ENCODE data around the gene WWC2. TPM values are rescaled to one million over a fixed set of nuclear protein-coding genes. Genes with fewer than 3 reads are reported as not detected.

Gene WWC2
- total and polyA plus RNA-seq, 7 donors, result 2.9 to 15.5 (median 7.8) TPM

DNA sequence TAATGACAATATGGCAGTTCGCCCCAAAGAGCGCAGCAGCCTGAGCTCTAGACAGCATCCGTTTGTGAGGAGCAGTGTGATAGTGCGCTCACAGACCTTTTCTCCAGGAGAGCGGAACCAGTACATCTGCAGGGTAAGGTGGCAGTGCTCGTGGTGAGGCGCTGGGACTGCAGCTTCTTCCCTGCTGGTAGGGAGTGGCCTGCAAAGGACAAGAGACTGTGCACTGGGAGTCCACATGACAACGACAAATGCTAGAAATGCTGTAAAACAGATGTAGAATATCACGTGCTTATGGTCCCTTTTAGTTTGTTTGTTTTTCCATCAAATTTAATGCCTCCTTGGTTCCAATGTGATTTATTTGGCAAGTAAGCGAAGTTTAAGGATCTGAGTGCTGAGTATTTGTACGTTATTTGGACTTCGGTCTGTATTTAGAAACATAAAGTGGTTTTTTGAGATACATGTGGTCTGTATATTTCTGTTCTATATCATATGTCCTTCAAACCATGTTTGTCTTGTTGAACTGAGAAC, 185.3 kb downstream of the WWC2 start:
- H3K36me3 ChIP-seq (ENCODE audit: insufficient read depth in 1 of 2, low read depth in 1 of 2), result peaks cover 5 to 89% of the 10 kb centered on the region in 2 donors
- ATAC-seq (no peak), DNase-seq (no peak)
- no peaks in the 10 kb centered on the region for H3K9me3 ChIP-seq
- no peaks in the 10 kb centered on the region for H3K4me1 ChIP-seq
- no peak overlapping the region for H3K4me3 ChIP-seq
- TF ChIP-seq, protein P1, sequence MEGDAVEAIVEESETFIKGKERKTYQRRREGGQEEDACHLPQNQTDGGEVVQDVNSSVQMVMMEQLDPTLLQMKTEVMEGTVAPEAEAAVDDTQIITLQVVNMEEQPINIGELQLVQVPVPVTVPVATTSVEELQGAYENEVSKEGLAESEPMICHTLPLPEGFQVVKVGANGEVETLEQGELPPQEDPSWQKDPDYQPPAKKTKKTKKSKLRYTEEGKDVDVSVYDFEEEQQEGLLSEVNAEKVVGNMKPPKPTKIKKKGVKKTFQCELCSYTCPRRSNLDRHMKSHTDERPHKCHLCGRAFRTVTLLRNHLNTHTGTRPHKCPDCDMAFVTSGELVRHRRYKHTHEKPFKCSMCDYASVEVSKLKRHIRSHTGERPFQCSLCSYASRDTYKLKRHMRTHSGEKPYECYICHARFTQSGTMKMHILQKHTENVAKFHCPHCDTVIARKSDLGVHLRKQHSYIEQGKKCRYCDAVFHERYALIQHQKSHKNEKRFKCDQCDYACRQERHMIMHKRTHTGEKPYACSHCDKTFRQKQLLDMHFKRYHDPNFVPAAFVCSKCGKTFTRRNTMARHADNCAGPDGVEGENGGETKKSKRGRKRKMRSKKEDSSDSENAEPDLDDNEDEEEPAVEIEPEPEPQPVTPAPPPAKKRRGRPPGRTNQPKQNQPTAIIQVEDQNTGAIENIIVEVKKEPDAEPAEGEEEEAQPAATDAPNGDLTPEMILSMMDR (IDR thresholded peaks at IDR 0.05), result no peak
- no peak overlapping the region for H3K27ac ChIP-seq
- 91 to 93% (median 92%) methylated on average over 12 of the region's 12 CpGs for WGBS, 3 donors
- intact Hi-C loops (cut with DNase I), result no loop called here
- no peaks in the 10 kb centered on the region for H3K27me3 ChIP-seq (ENCODE audit: insufficient read depth in 3 of 3, low read length in 2 of 3)

DNA sequence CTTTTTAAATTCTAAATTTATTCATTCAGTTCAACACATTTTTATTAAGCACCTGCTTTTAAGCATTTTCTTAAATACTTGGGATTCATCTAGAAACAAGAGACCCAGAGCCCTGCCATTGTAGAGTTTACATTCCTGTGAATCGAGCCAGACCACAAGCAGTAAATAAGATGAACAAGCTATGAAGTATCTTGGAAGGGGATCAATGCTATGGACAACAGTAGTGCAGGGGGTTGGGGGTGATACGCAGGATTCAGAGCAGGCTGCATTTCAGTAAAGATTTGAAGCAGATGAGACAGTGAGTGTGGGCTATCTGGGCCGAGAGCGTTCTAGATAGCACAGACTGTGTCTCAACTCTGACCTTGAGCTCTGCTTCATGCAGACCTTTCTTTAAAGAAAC, 185.9 kb downstream of the WWC2 start:
- DNase-seq (no peak), ATAC-seq (no peak)
- H3K4me1 ChIP-seq, result no peaks in the 10 kb centered on the region
- no peaks in the 10 kb centered on the region for H3K27me3 ChIP-seq (ENCODE audit: insufficient read depth in 3 of 3, low read length in 2 of 3)
- TF ChIP-seq, protein P1 (IDR thresholded peaks at IDR 0.05), result no peak
- WGBS, 3 donors, result 85 to 88% (median 86%) methylated on average over 4 of the region's 4 CpGs
- intact Hi-C loops (cut with DNase I), result no loop called here
- H3K4me3 ChIP-seq, result no peak overlapping the region
- H3K27ac ChIP-seq, result no peak overlapping the region
- no peaks in the 10 kb centered on the region for H3K9me3 ChIP-seq
- H3K36me3 ChIP-seq (ENCODE audit: insufficient read depth in 1 of 2, low read depth in 1 of 2), result peaks cover 5 to 96% of the 10 kb centered on the region in 2 donors

DNA sequence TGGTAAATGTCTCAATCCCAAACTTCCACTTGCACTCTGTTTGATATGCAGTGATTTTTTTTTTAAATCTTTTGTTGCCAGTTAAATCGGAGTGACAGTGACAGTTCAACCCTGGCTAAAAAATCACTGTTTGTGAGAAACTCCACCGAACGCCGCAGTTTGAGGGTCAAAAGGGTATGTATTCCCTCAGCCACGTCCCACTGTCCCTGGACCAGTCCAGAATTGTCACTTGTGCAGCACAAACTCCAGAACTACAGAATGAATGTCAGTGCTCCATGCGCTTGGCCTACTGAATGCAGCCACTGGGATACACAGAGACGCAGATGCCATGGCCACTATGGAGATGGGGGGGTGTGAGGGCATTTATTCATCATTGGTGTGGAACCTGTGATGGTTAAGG, 186.8 kb downstream of the WWC2 start:
- H3K36me3 ChIP-seq (ENCODE audit: insufficient read depth in 1 of 2, low read depth in 1 of 2), result peaks cover 7 to 97% of the 10 kb centered on the region in 2 donors
- intact Hi-C loops (cut with DNase I), result no loop called here
- H3K9me3 ChIP-seq, result no peaks in the 10 kb centered on the region
- TF ChIP-seq, protein P1 (IDR thresholded peaks at IDR 0.05), result no peak
- no peak overlapping the region for H3K27ac ChIP-seq
- no peak overlapping the region for H3K4me3 ChIP-seq
- no peaks in the 10 kb centered on the region for H3K4me1 ChIP-seq
- DNase-seq, result no peak
- ATAC-seq, result no peak
- no peaks in the 10 kb centered on the region for H3K27me3 ChIP-seq (ENCODE audit: insufficient read depth in 3 of 3, low read length in 2 of 3)
- 95 to 98% (median 96%) methylated on average over 7 of the region's 7 CpGs for WGBS, 3 donors

DNA sequence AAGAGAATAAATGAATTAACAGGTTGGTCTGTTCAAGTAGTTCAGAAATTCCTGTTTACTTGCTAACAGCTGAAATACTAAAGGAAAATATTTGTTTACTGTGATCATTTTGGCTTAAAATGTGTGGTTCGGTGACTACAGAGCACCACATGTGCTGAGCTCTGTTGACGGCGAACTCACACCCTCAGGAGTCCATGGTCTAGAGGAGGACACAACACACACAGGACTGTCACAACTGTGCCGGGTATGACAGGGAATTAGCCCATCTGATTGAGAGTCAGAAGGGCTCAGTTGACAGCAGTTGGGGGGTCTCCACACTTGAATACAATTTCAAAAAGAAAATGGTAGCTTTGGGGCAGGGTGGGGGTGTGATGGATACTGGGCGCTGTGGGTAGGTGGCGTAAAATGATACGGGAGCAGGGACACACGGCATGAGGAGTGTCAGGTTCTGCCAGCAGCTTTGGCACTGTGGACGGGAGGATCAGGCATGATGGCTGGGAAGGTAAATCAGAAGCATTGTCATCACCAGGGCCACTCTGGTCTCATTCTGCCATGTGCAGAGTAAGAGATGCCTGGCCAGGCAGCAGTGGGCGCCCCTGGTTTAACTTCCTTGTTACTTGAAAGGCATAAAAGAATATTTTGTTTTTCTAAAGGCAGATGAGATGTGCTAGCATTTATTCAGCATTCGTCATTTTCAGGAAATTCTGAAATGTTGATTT, 187.7 kb downstream of the WWC2 start:
- no peaks in the 10 kb centered on the region for H3K9me3 ChIP-seq
- TF ChIP-seq, protein P1 (IDR thresholded peaks at IDR 0.05), result no peak
- peaks cover 9 to 97% of the 10 kb centered on the region in 2 donors for H3K36me3 ChIP-seq (ENCODE audit: insufficient read depth in 1 of 2, low read depth in 1 of 2)
- no peak for DNase-seq
- ATAC-seq, result no peak
- no peaks in the 10 kb centered on the region for H3K27me3 ChIP-seq (ENCODE audit: insufficient read depth in 3 of 3, low read length in 2 of 3)
- 85 to 93% (median 88%) methylated on average over 11 of the region's 11 CpGs for WGBS, 3 donors
- intact Hi-C loops (cut with DNase I), result no loop called here
- no peaks in the 10 kb centered on the region for H3K4me1 ChIP-seq
- no peak overlapping the region for H3K27ac ChIP-seq
- no peak overlapping the region for H3K4me3 ChIP-seq

DNA sequence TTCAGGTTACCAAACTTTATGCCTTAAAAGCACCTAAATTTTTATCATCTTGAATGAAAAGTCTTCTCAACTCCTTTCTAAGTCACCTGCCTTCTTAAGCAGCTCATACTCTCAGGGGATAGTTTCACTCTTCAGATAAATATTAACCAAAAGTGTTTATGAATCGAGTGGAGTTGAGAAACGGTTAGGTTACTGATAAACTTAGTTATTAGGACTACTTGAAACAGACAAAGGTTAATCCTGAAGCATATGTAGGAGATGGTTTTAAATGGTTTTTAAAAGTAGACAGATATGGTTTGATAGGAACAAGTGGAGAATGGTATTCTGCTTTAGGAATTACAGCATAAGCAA, 188.2 kb downstream of the WWC2 start:
- intact Hi-C loops (cut with DNase I), result no loop called here
- no peak overlapping the region for H3K4me3 ChIP-seq
- H3K27ac ChIP-seq, result no peak overlapping the region
- TF ChIP-seq, protein P1 (IDR thresholded peaks at IDR 0.05), result no peak
- no peak for ATAC-seq
- H3K36me3 ChIP-seq (ENCODE audit: insufficient read depth in 1 of 2, low read depth in 1 of 2), result peaks cover 9 to 92% of the 10 kb centered on the region in 2 donors
- H3K4me1 ChIP-seq, result no peaks in the 10 kb centered on the region
- H3K9me3 ChIP-seq, result no peaks in the 10 kb centered on the region
- no peaks in the 10 kb centered on the region for H3K27me3 ChIP-seq (ENCODE audit: insufficient read depth in 3 of 3, low read length in 2 of 3)
- no peak for DNase-seq
- WGBS, 3 donors, result 95 to 98% (median 96%) methylated on average over 2 of the region's 2 CpGs

Measured in psoas muscle (tissue), 8 donors.